Kidney (tissue), 14 donors: ENCODE results near the gene PDE10A. TPM values are rescaled to one million over a fixed set of nuclear protein-coding genes. Genes with fewer than 3 reads are reported as not detected.

Experiments used
- DNase-seq, 5 donors: peaks; one replicate each; pipeline ENCODE4 v3.0.0-alpha.2; 2013 to 2020
- FAIRE-seq: peaks from 2 replicates; lab custom pipeline; 2012; peaks lifted over from hg19 to GRCh38; lab: Jason Lieb, UNC
- H3K27ac ChIP-seq, 2 donors: one replicate each; pipeline ENCODE4 v1.7.0; 2013; ENCODE audit warnings: low read depth in 2 of 2, low read length in 2 of 2, inconsistent platforms in 1 of 2
- H3K27me3 ChIP-seq: one replicate; pipeline ENCODE4 v1.7.1; 2013; ENCODE audit warnings: low read length, inconsistent platforms; ENCODE audit not compliant: control insufficient read depth, insufficient read depth
- H3K36me3 ChIP-seq, 3 donors: one replicate each; pipeline versions ENCODE4 v1.7.0 to v1.7.1; 2013; ENCODE audit warnings: low read length in 3 of 3, control low read depth in 1 of 3, inconsistent platforms in 1 of 3; ENCODE audit not compliant: insufficient read depth in 3 of 3, control insufficient read depth in 2 of 3
- H3K4me1 ChIP-seq, 3 donors: one replicate each; pipeline versions ENCODE4 v1.7.0 to v1.7.1; 2013; ENCODE audit warnings: low read length in 3 of 3, inconsistent platforms in 1 of 3, low read depth in 1 of 3; ENCODE audit not compliant: control insufficient read depth in 2 of 3, insufficient read depth in 2 of 3
- H3K4me3 ChIP-seq, 3 donors: one replicate each; pipeline versions ENCODE4 v1.7.0 to v1.8.1; 2013; ENCODE audit warnings: low read length in 3 of 3, control low read depth in 1 of 3, inconsistent platforms in 1 of 3
- H3K9ac ChIP-seq, 3 donors: one replicate each; pipeline versions ENCODE4 v1.7.0 to v1.7.1; 2013; ENCODE audit warnings: low read length in 3 of 3, control low read depth in 1 of 3, inconsistent platforms in 1 of 3
- H3K9me3 ChIP-seq, 3 donors: one replicate each; pipeline versions ENCODE4 v1.7.0 to v1.7.1; 2013; ENCODE audit warnings: low read length in 3 of 3, control low read depth in 1 of 3, inconsistent platforms in 1 of 3; ENCODE audit not compliant: control insufficient read depth in 2 of 3, insufficient read depth in 1 of 3
- CTCF ChIP-seq: IDR thresholded peaks from 3 replicates; pipeline ENCODE4 v1.5.1; 2012; ENCODE audit warnings: mild to moderate bottlenecking, moderate library complexity, borderline replicate concordance; ENCODE audit not compliant: insufficient read depth; ENCODE audit errors: extremely low read depth
- intact Hi-C: fragments of 100-400 bp; cut with DNase I; formaldehyde crosslinking; loops from one replicate; pipeline ENCODE4 v1.11.1; 2022
- polyA plus RNA-seq: library from polyadenylated mRNA; stranded (reverse); fragments of 350-450 nt; fragmentation: Illumina TruSeq; extraction: RNeasy Lipid Tissue Mini Kit (QIAGEN cat#74804); gene quantifications from one replicate; pipeline ENCODE4 v1.2.3, GENCODE V29; 2014; ENCODE audit warnings: low read depth, low replicate concordance; ENCODE audit not compliant: insufficient read depth
- total RNA-seq: library from RNA; stranded (reverse); fragmentation: NEBNext Ultra II Directional; extraction: Animal tissue kit (Norgen Biotek cat#: 25700); gene quantifications from one replicate; pipeline ENCODE4 v1.2.1, GENCODE V29; 2021
- donor health status: control.
- donor health status: control.
- donor health status: control.
- donor health status: control.
- donor health status: control.
- donor health status: DM: yes; HTN: yes; CAD: no.
- donor health status: Normal renal cell carcinoma (clear cell type).

The PDE10A gene
- total and polyA plus RNA-seq, 2 donors from 2014 or later, result 4.8 to 23.1 TPM

- Histone ChIP-seq H3K4me3 (no peak overlapping the region), H3K36me3 (no peaks in the 10 kb centered on the region), H3K9me3 (no peaks in the 10 kb centered on the region), H3K4me1 (peaks cover 0 to 6% (median 3%) of the 10 kb centered on the region in 3 donors), H3K27ac (no peak overlapping the region), H3K27me3 (no peaks in the 10 kb centered on the region), H3K9ac (no peak overlapping the region)
- FAIRE-seq (no peak), DNase-seq (no peak)
- TF ChIP-seq CTCF, result no peak
- intact Hi-C loops, result no loop called here
Observed at GRCh38 chr6:165645919-165646318, 17.1 kb downstream of the PDE10A start.

GRCh38 chr6:165644586-165645266 lies 18.3 kb downstream of the PDE10A start:
- TF ChIP-seq CTCF, result no peak
- intact Hi-C loops, result no loop called here
- FAIRE-seq, result no peak
- H3K9me3 ChIP-seq, result no peaks in the 10 kb centered on the region
- H3K4me1 ChIP-seq, result peaks cover 0 to 6% (median 3%) of the 10 kb centered on the region in 3 donors
- H3K9ac ChIP-seq, result no peak overlapping the region
- no peaks in the 10 kb centered on the region for H3K36me3 ChIP-seq
- H3K4me3 ChIP-seq, result no peak overlapping the region
- no peak overlapping the region for H3K27ac ChIP-seq
- no peaks in the 10 kb centered on the region for H3K27me3 ChIP-seq
- no peak for DNase-seq

- H3K36me3 ChIP-seq, result no peaks in the 10 kb centered on the region
- intact Hi-C loops, result no loop called here
- H3K27ac ChIP-seq, result no peak overlapping the region
- DNase-seq (no peak), FAIRE-seq (no peak)
- no peaks in the 10 kb centered on the region for H3K27me3 ChIP-seq
- H3K4me3 ChIP-seq, result no peak overlapping the region
- no peak for TF ChIP-seq CTCF
- H3K9me3 ChIP-seq, result no peaks in the 10 kb centered on the region
- H3K4me1 ChIP-seq, result peaks cover 0 to 6% (median 3%) of the 10 kb centered on the region in 3 donors
- no peak overlapping the region for H3K9ac ChIP-seq
Observed at GRCh38 chr6:165643015-165643414, 20.0 kb downstream of the PDE10A start.
